ENCODE data around the gene ZNF679. TPM values are rescaled to one million over a fixed set of nuclear protein-coding genes. Genes with fewer than 3 reads are reported as not detected.

The ZNF679 gene
- total and polyA plus RNA-seq, 2 donors (not counting 1 experiment from before 2014, with no cell fraction given) = not detected

DNA sequence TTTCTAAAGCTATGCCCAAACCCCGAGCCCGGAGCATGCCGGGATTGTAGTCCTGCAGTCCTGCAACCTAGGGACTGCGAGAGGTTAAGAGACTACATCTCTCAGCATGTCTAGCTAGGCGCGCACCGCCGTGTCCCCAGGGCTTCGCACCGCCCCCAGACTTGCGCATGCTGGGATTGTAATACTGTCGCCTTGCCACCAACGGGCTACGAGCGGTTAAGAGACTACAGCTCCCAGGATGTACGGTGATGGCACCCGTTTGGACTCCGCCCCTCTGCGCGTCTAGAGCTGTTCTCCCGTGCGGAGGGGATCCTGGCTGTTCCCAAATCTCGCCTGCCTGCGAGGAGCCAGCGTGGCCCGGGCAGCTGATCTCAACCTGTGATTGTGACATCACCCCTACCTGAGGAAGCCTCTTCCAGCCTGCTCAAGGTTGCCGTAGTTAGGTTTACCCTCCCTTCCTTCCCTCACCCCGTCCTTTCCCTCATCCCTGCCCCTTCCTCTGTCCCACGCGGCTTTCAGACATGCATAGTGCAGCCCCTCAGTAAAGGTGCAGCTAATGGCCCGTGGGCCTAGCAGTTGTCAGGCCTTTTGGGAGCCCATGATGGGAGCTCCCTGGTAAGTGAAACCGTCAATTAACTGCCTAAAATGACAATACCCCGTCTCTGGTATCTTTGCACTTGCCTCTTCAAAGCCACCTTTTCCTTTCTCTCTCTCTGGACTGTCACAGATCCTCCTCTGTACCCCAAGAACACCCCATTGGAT lies 79.2 kb downstream of the ZNF679 start:
- no peak for TF ChIP-seq EZH2 (IDR thresholded peaks at IDR 0.05; ENCODE audit: low read length, missing control alignments)
- TF ChIP-seq, protein P1, sequence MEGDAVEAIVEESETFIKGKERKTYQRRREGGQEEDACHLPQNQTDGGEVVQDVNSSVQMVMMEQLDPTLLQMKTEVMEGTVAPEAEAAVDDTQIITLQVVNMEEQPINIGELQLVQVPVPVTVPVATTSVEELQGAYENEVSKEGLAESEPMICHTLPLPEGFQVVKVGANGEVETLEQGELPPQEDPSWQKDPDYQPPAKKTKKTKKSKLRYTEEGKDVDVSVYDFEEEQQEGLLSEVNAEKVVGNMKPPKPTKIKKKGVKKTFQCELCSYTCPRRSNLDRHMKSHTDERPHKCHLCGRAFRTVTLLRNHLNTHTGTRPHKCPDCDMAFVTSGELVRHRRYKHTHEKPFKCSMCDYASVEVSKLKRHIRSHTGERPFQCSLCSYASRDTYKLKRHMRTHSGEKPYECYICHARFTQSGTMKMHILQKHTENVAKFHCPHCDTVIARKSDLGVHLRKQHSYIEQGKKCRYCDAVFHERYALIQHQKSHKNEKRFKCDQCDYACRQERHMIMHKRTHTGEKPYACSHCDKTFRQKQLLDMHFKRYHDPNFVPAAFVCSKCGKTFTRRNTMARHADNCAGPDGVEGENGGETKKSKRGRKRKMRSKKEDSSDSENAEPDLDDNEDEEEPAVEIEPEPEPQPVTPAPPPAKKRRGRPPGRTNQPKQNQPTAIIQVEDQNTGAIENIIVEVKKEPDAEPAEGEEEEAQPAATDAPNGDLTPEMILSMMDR (conservative IDR thresholded peaks at IDR 0.05 in 1 of 2, IDR thresholded peaks at IDR 0.05 in 1 of 2; ENCODE audit: low read depth in 1 of 2, low read length in 2 of 2) = no peak
- no peaks in the 10 kb centered on the region for H3K79me2 ChIP-seq (ENCODE audit: control insufficient read depth, insufficient read depth, low read length)
- no peaks in the 10 kb centered on the region for H3K9me3 ChIP-seq (ENCODE audit: control insufficient read depth, insufficient read depth, low read depth, low read length)
- peak overlapping the region; percentile 49 for H3K27ac ChIP-seq (ENCODE audit: insufficient read depth, low read length)
- no peaks in the 10 kb centered on the region for H3K4me1 ChIP-seq (ENCODE audit: control insufficient read depth, extremely low read depth, insufficient read depth, low read length)
- peak overlapping the region; percentile 49 to 84 (median 60) for H3K4me3 ChIP-seq (replicated peaks in 1 of 4; ENCODE audit: control extremely low read depth in 1 of 4, insufficient read depth in 1 of 4, low read depth in 3 of 4, low read length in 4 of 4)
- H3K9ac ChIP-seq (ENCODE audit: insufficient read depth, low read length) = peak overlapping the region; percentile 48
- H3K4me2 ChIP-seq (ENCODE audit: extremely low read depth, insufficient read depth, low read length) = peak overlapping the region; percentile 59
- H3K27me3 ChIP-seq (ENCODE audit: control insufficient read depth, insufficient read depth, low read length) = no peaks in the 10 kb centered on the region
- peak overlapping the region; percentile 99 for H2AFZ ChIP-seq (ENCODE audit: low read length)
- peak; percentile 83 to 92 for DNase-seq (ENCODE audit: low read depth in 2 of 2)
- no peaks in the 10 kb centered on the region for H4K20me1 ChIP-seq (ENCODE audit: control insufficient read depth, extremely low read depth, insufficient read depth, low read length)
- H3K36me3 ChIP-seq (ENCODE audit: control insufficient read depth, insufficient read depth, low read length) = no peaks in the 10 kb centered on the region

DNA sequence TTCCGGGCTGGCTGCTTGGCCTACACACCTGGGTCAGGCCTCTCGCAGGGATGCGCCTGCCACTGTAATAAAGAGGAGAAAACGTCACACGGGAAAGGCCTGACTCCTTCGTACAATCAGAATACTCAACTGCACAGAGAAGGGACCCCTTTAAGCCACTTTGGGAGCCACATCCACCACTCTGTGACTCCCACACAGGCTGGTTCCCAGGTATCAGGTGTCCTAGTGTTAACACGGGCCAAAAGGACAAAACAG lies 79.7 kb downstream of the ZNF679 start:
- Histone ChIP-seq H2AFZ (ENCODE audit: low read length) (no peak overlapping the region), H3K36me3 (ENCODE audit: control insufficient read depth, insufficient read depth, low read length) (no peaks in the 10 kb centered on the region), H4K20me1 (ENCODE audit: control insufficient read depth, extremely low read depth, insufficient read depth, low read length) (no peaks in the 10 kb centered on the region), H3K27ac (ENCODE audit: insufficient read depth, low read length) (no peak overlapping the region), H3K4me3 (replicated peaks in 1 of 4; ENCODE audit: control extremely low read depth in 1 of 4, insufficient read depth in 1 of 4, low read depth in 3 of 4, low read length in 4 of 4) (peak overlapping the region in 2 of 4 experiments; percentile 71 to 84), H3K9me3 (ENCODE audit: control insufficient read depth, insufficient read depth, low read depth, low read length) (no peaks in the 10 kb centered on the region), H3K79me2 (ENCODE audit: control insufficient read depth, insufficient read depth, low read length) (no peaks in the 10 kb centered on the region), H3K9ac (ENCODE audit: insufficient read depth, low read length) (no peak overlapping the region), H3K27me3 (ENCODE audit: control insufficient read depth, insufficient read depth, low read length) (no peaks in the 10 kb centered on the region), H3K4me2 (ENCODE audit: extremely low read depth, insufficient read depth, low read length) (no peak overlapping the region), H3K4me1 (ENCODE audit: control insufficient read depth, extremely low read depth, insufficient read depth, low read length) (no peaks in the 10 kb centered on the region)
- TF ChIP-seq, protein P1 (conservative IDR thresholded peaks at IDR 0.05 in 1 of 2, IDR thresholded peaks at IDR 0.05 in 1 of 2; ENCODE audit: low read depth in 1 of 2, low read length in 2 of 2) = no peak
- TF ChIP-seq EZH2 (IDR thresholded peaks at IDR 0.05; ENCODE audit: low read length, missing control alignments) = no peak
- DNase-seq (ENCODE audit: low read depth in 2 of 2) = no peak

DNA sequence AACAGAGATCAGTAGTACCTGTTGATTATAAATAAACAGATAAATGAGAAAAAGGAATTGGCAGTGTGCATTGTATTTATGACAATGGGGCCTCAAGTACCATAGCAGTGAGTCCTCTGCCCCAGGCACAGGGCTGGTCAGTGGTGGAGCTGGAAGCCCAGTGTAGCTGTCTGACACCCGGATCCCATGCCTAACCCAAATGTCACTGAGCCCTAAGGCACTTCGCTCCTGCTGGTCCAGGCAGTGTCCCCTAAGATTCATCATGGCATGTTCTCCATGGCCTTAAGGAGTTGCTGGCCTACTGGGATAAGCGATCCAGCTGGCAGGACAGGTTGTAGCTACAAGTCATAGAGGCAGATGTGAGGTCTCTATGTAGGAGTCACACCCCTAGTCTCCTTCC lies 82.2 kb downstream of the ZNF679 start:
- no peaks in the 10 kb centered on the region for H3K4me1 ChIP-seq (ENCODE audit: control insufficient read depth, extremely low read depth, insufficient read depth, low read length)
- no peak overlapping the region for H2AFZ ChIP-seq (ENCODE audit: low read length)
- no peak overlapping the region for H3K4me3 ChIP-seq (replicated peaks in 1 of 4; ENCODE audit: control extremely low read depth in 1 of 4, insufficient read depth in 1 of 4, low read depth in 3 of 4, low read length in 4 of 4)
- no peak overlapping the region for H3K4me2 ChIP-seq (ENCODE audit: extremely low read depth, insufficient read depth, low read length)
- H3K27me3 ChIP-seq (ENCODE audit: control insufficient read depth, insufficient read depth, low read length) = no peaks in the 10 kb centered on the region
- H3K9ac ChIP-seq (ENCODE audit: insufficient read depth, low read length) = no peak overlapping the region
- TF ChIP-seq EZH2 (IDR thresholded peaks at IDR 0.05; ENCODE audit: low read length, missing control alignments) = no peak
- TF ChIP-seq, protein P1 (conservative IDR thresholded peaks at IDR 0.05 in 1 of 2, IDR thresholded peaks at IDR 0.05 in 1 of 2; ENCODE audit: low read depth in 1 of 2, low read length in 2 of 2) = no peak
- no peaks in the 10 kb centered on the region for H3K9me3 ChIP-seq (ENCODE audit: control insufficient read depth, insufficient read depth, low read depth, low read length)
- no peaks in the 10 kb centered on the region for H3K36me3 ChIP-seq (ENCODE audit: control insufficient read depth, insufficient read depth, low read length)
- H4K20me1 ChIP-seq (ENCODE audit: control insufficient read depth, extremely low read depth, insufficient read depth, low read length) = no peaks in the 10 kb centered on the region
- H3K27ac ChIP-seq (ENCODE audit: insufficient read depth, low read length) = no peak overlapping the region
- no peak for DNase-seq (ENCODE audit: low read depth in 2 of 2)
- H3K79me2 ChIP-seq (ENCODE audit: control insufficient read depth, insufficient read depth, low read length) = peaks cover 11% of the 10 kb centered on the region
